ENCODE measurements around the gene SGSM1.

GRCh38 chr22:24961217-24961844 is 155.3 kb downstream of the SGSM1 start:
- TF ChIP-seq MAFK (IDR thresholded peaks at IDR 0.05; ENCODE audit: low read depth, low read length) (no peak), POLR2A (IDR thresholded peaks at IDR 0.05; ENCODE audit: low read depth, low read length) (no peak), FOS (IDR thresholded peaks at IDR 0.05; ENCODE audit: low read depth, low read length) (no peak), CTCF (conservative IDR thresholded peaks at IDR 0.05; ENCODE audit: low read depth, low read length) (no peak), CEBPB (IDR thresholded peaks at IDR 0.05; ENCODE audit: low read depth, low read length) (no peak), SMC3 (IDR thresholded peaks at IDR 0.05; ENCODE audit: low read depth, low read length) (no peak), MAZ (IDR thresholded peaks at IDR 0.05; ENCODE audit: borderline replicate concordance, low read depth, low read length) (no peak), MXI1 (IDR thresholded peaks at IDR 0.05; ENCODE audit: borderline replicate concordance, low read depth, low read length) (no peak), RFX5 (IDR thresholded peaks at IDR 0.05; ENCODE audit: low read depth, low read length) (no peak), RCOR1 (IDR thresholded peaks at IDR 0.05; ENCODE audit: insufficient replicate concordance, low read length) (no peak), CHD1 (IDR thresholded peaks at IDR 0.05; ENCODE audit: low read depth, low read length) (no peak)

All from IMR-90 (cell line).